Neural cell (in vitro differentiated cells): ENCODE measurements around the gene ANKS3. TPM values are rescaled to one million over a fixed set of nuclear protein-coding genes. Genes with fewer than 3 reads are reported as not detected.

ENCODE experiments used
- H2AFZ ChIP-seq: fragments of 200-600, 300-800 bp; sonication (generic), shearing (Covaris generic); 2 replicates; pipeline ENCODE4 v1.6.0; 2014; ENCODE audit warnings: low read depth, mild to moderate bottlenecking, antibody characterized with exemption, low read length, moderate library complexity
- H3F3A ChIP-seq: fragments of 200-600 bp; shearing (Covaris generic); 2 replicates; pipeline ENCODE4 v1.6.1; 2016; ENCODE audit warnings: mild to moderate bottlenecking, moderate library complexity, mixed read lengths, antibody characterized with exemption, low read length; ENCODE audit not compliant: insufficient read depth, poor library complexity, severe bottlenecking
- H3K27ac ChIP-seq: fragments of 200-600, 300-800 bp; sonication (generic), shearing (Covaris generic); 2 replicates; pipeline ENCODE4 v1.5.1; 2014; ENCODE audit warnings: mild to moderate bottlenecking, low read length, moderate library complexity
- H3K27me3 ChIP-seq: fragments of 300-800, 200-600 bp; sonication (generic), shearing (Covaris generic); 2 replicates; pipeline ENCODE4 v1.6.0; 2014; ENCODE audit warnings: mild to moderate bottlenecking, low read depth, low read length, moderate library complexity; ENCODE audit not compliant: insufficient read depth
- H3K36me3 ChIP-seq: fragments of 300-800, 200-600 bp; sonication (generic), shearing (Covaris generic); 2 replicates; pipeline ENCODE4 v1.5.1; 2014; ENCODE audit warnings: mild to moderate bottlenecking, antibody characterized with exemption, low read length, moderate library complexity; ENCODE audit not compliant: insufficient read depth
- H3K4me2 ChIP-seq: fragments of 300-800, 200-600 bp; sonication (generic), shearing (Covaris generic); 2 replicates; pipeline ENCODE4 v1.6.0; 2014; ENCODE audit warnings: mild to moderate bottlenecking, low read length
- H3K4me3 ChIP-seq: fragments of 300-800, 200-600 bp; sonication (generic), shearing (Covaris generic); 2 replicates; pipeline ENCODE4 v1.5.1; 2014; ENCODE audit warnings: mild to moderate bottlenecking, low read length, moderate library complexity
- H3K79me2 ChIP-seq: fragments of 200-600 bp; shearing (Covaris generic); replicated peaks from 2 replicates; pipeline ENCODE4 v1.6.0; 2014; ENCODE audit warnings: mild to moderate bottlenecking, low read length, moderate library complexity; ENCODE audit not compliant: insufficient read depth
- H3K9ac ChIP-seq: fragments of 300-800, 200-600 bp; sonication (generic), shearing (Covaris generic); 2 replicates; pipeline ENCODE4 v1.6.1; 2016; ENCODE audit warnings: mild to moderate bottlenecking, low read length, mixed read lengths
- H3K9me2 ChIP-seq: fragments of 200-600 bp; shearing (Covaris generic); 2 replicates; pipeline ENCODE4 v1.6.1; 2016; ENCODE audit warnings: mild to moderate bottlenecking, low read length, mixed read lengths; ENCODE audit not compliant: insufficient read depth
- H3K9me3 ChIP-seq: fragments of 200-600, 300-800 bp; sonication (generic), shearing (Covaris generic); 2 replicates; pipeline ENCODE4 v1.6.1; 2016; ENCODE audit warnings: mild to moderate bottlenecking, mixed run types, low read length, moderate library complexity, mixed read lengths
- H4K20me1 ChIP-seq: fragments of 200-600 bp; shearing (Covaris generic); 2 replicates; pipeline ENCODE4 v1.6.1; 2016; ENCODE audit warnings: mild to moderate bottlenecking, mixed run types; ENCODE audit not compliant: insufficient read depth
- EP300 ChIP-seq: fragments of 450-650 bp; conservative IDR thresholded peaks from 2 replicates; pipeline ENCODE4 v1.6.1; 2014; ENCODE audit warnings: antibody characterized with exemption, mild to moderate bottlenecking, moderate library complexity; ENCODE audit not compliant: poor library complexity, severe bottlenecking
- EZH2 ChIP-seq: fragments of 200-600, 300-800 bp; shearing (Covaris generic), sonication (generic); IDR thresholded peaks from 2 replicates; pipeline ENCODE4 v1.6.1; 2014; ENCODE audit warnings: antibody characterized with exemption, low read length, borderline replicate concordance, mild to moderate bottlenecking; ENCODE audit not compliant: insufficient read depth, poor library complexity, severe bottlenecking
- MXI1 ChIP-seq: fragments of 450-650 bp; conservative IDR thresholded peaks from 2 replicates; pipeline ENCODE4 v1.6.1; 2014; ENCODE audit warnings: antibody characterized with exemption, mild to moderate bottlenecking; ENCODE audit not compliant: poor library complexity, severe bottlenecking
- POLR2AphosphoS5 ChIP-seq: IDR thresholded peaks from 2 replicates; pipeline ENCODE4 v1.6.1; 2012
- RAD21 ChIP-seq: fragments of 450-650 bp; conservative IDR thresholded peaks from 2 replicates; pipeline ENCODE4 v1.6.1; 2014; ENCODE audit warnings: antibody characterized with exemption, mild to moderate bottlenecking, moderate library complexity
- REST ChIP-seq: IDR thresholded peaks from 2 replicates; pipeline ENCODE4 v1.6.1; 2012; ENCODE audit warnings: borderline replicate concordance
- SMC3 ChIP-seq: fragments of 450-650 bp; conservative IDR thresholded peaks from 2 replicates; pipeline ENCODE4 v1.6.1; 2014; ENCODE audit warnings: antibody characterized with exemption, mild to moderate bottlenecking, moderate library complexity; ENCODE audit not compliant: poor library complexity
- TAF1 ChIP-seq: IDR thresholded peaks from 2 replicates; pipeline ENCODE4 v1.6.1; 2012; ENCODE audit warnings: low read depth
- polyA plus RNA-seq: library from polyadenylated mRNA; depleted of rRNA; stranded (reverse); fragments of >200 nt; gene quantifications from 2 replicates; pipeline ENCODE4 v1.2.3, GENCODE V29; 2014
- TF ChIP-seq, protein P1 (sequence below): fragments of 450-650 bp; IDR thresholded peaks from 2 replicates; pipeline ENCODE4 v1.5.1; 2014; ENCODE audit warnings: antibody characterized with exemption, mild to moderate bottlenecking, moderate library complexity; ENCODE audit not compliant: poor library complexity, severe bottlenecking

The ANKS3 gene
- polyA plus RNA-seq, 1 donor from 2014 or later: 53.9 TPM

DNA sequence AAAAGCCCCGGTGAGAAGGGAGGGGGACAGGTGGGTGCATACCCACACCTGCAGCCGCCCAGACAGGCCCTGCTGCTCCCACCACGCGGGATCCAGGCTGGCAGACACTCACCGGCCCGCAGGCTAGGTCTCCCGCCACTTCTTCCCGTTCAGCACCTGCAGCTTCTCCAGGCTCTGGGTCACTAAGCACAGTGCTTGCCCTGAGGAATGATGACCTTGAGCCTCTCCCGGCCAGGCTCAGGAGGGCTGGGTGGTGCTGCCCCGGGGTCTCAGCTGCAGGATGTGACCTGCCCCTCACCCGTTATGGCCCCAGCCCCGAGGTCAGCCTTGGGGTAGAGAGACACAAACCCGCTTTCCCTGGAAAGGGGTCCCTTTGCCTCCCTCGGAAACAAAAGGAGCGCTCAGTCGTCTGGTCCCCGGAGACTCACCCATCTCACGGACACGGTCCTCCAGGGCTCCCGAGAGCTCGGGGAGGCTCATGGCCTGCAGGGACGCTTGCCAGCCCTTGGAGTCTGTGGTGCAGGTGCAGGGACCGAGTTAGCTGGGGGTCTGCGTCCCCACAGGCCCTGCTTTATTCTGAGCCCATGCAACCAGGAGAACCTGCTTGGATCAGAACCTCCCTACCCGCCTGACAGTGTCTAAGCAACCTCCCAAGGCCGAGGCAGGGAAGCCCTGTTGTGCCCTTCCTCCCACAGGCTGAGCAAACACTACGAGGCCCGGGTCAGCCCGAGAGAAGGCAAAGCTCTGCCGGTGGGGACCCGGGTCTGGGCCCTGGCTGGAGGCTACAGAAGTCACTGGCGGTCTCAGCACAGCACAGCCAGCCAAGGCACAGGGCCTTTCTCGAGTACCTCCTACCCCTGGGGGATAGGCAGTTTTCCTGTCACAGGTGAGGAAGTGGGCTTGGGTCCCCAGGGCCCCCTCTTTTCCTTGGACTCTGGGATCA, 36.9 kb downstream of the ANKS3 start:
- Histone ChIP-seq H3K4me2 (no peak overlapping the region), H3K36me3 (no peaks in the 10 kb centered on the region), H2AFZ (no peak overlapping the region), H3F3A (no peaks in the 10 kb centered on the region), H3K79me2 (no peaks in the 10 kb centered on the region), H4K20me1 (no peaks in the 10 kb centered on the region), H3K4me3 (no peak overlapping the region), H3K9ac (no peak overlapping the region), H3K27me3 (no peaks in the 10 kb centered on the region), H3K9me3 (no peaks in the 10 kb centered on the region), H3K9me2 (no peaks in the 10 kb centered on the region), H3K27ac (no peak overlapping the region)
- no peak for TF ChIP-seq RAD21
- TF ChIP-seq POLR2AphosphoS5: no peak
- no peak for TF ChIP-seq EP300
- TF ChIP-seq, protein P1, sequence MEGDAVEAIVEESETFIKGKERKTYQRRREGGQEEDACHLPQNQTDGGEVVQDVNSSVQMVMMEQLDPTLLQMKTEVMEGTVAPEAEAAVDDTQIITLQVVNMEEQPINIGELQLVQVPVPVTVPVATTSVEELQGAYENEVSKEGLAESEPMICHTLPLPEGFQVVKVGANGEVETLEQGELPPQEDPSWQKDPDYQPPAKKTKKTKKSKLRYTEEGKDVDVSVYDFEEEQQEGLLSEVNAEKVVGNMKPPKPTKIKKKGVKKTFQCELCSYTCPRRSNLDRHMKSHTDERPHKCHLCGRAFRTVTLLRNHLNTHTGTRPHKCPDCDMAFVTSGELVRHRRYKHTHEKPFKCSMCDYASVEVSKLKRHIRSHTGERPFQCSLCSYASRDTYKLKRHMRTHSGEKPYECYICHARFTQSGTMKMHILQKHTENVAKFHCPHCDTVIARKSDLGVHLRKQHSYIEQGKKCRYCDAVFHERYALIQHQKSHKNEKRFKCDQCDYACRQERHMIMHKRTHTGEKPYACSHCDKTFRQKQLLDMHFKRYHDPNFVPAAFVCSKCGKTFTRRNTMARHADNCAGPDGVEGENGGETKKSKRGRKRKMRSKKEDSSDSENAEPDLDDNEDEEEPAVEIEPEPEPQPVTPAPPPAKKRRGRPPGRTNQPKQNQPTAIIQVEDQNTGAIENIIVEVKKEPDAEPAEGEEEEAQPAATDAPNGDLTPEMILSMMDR: no peak
- no peak for TF ChIP-seq EZH2
- no peak for TF ChIP-seq MXI1
- no peak for TF ChIP-seq SMC3
- TF ChIP-seq REST: no peak
- TF ChIP-seq TAF1: no peak

- Histone ChIP-seq H2AFZ (no peak overlapping the region), H4K20me1 (no peaks in the 10 kb centered on the region), H3K27me3 (no peaks in the 10 kb centered on the region), H3K79me2 (no peaks in the 10 kb centered on the region), H3K9ac (no peak overlapping the region), H3K27ac (no peak overlapping the region), H3K4me3 (no peak overlapping the region), H3K36me3 (no peaks in the 10 kb centered on the region), H3K4me2 (no peak overlapping the region), H3K9me2 (no peaks in the 10 kb centered on the region), H3F3A (no peaks in the 10 kb centered on the region), H3K9me3 (no peaks in the 10 kb centered on the region)
- TF ChIP-seq SMC3 (no peak), REST (no peak), MXI1 (no peak), TAF1 (no peak), EP300 (no peak), RAD21 (no peak), POLR2AphosphoS5 (no peak), EZH2 (no peak)
- TF ChIP-seq, protein P1: no peak
These were observed 37.7 kb downstream of the ANKS3 start for GRCh38 chr16:4696172-4696904.
